ENCODE data around the gene ERC2.

ERC2 gene

GRCh38 chr3:56469141-56469540, 874 bp upstream of the ERC2 start:
- no peak overlapping the region for H3K4me3 ChIP-seq (ENCODE audit: low read length)
- H3K4me1 ChIP-seq (ENCODE audit: control insufficient read depth, insufficient read depth, low read length) = peaks cover 5% of the 10 kb centered on the region
- H3K4me2 ChIP-seq (ENCODE audit: low read length) = no peak overlapping the region
- H3K27me3 ChIP-seq (ENCODE audit: control insufficient read depth, insufficient read depth, low read length) = peaks cover 31% of the 10 kb centered on the region
- H3K36me3 ChIP-seq (ENCODE audit: insufficient read depth, low read length) = no peaks in the 10 kb centered on the region
- H3K9me3 ChIP-seq (replicated peaks; ENCODE audit: low read length) = no peaks in the 10 kb centered on the region
- no peak overlapping the region for H3K9ac ChIP-seq (ENCODE audit: low read depth, low read length)

- peaks cover 5% of the 10 kb centered on the region for H3K4me1 ChIP-seq (ENCODE audit: control insufficient read depth, insufficient read depth, low read length)
- no peak overlapping the region for H3K9ac ChIP-seq (ENCODE audit: low read depth, low read length)
- no peaks in the 10 kb centered on the region for H3K9me3 ChIP-seq (replicated peaks; ENCODE audit: low read length)
- peak overlapping the region; percentile 85 for H3K4me2 ChIP-seq (ENCODE audit: low read length)
- peaks cover 28% of the 10 kb centered on the region for H3K27me3 ChIP-seq (ENCODE audit: control insufficient read depth, insufficient read depth, low read length)
- peak overlapping the region; percentile 68 for H3K4me3 ChIP-seq (ENCODE audit: low read length)
- no peaks in the 10 kb centered on the region for H3K36me3 ChIP-seq (ENCODE audit: insufficient read depth, low read length)
Observed at GRCh38 chr3:56467801-56468183, 475 bp downstream of the ERC2 start.

GRCh38 chr3:56467108-56467507, 1.2 kb downstream of the ERC2 start:
- Histone ChIP-seq H3K36me3 (ENCODE audit: insufficient read depth, low read length) (no peaks in the 10 kb centered on the region), H3K9me3 (replicated peaks; ENCODE audit: low read length) (no peaks in the 10 kb centered on the region), H3K4me1 (ENCODE audit: control insufficient read depth, insufficient read depth, low read length) (peaks cover 5% of the 10 kb centered on the region), H3K4me3 (ENCODE audit: low read length) (peak overlapping the region; percentile 68), H3K27me3 (ENCODE audit: control insufficient read depth, insufficient read depth, low read length) (peaks cover 28% of the 10 kb centered on the region), H3K4me2 (ENCODE audit: low read length) (peak overlapping the region; percentile 85), H3K9ac (ENCODE audit: low read depth, low read length) (no peak overlapping the region)

- H3K9me3 ChIP-seq (replicated peaks; ENCODE audit: low read length) = no peaks in the 10 kb centered on the region
- no peak overlapping the region for H3K4me2 ChIP-seq (ENCODE audit: low read length)
- no peak overlapping the region for H3K9ac ChIP-seq (ENCODE audit: low read depth, low read length)
- H3K4me3 ChIP-seq (ENCODE audit: low read length) = no peak overlapping the region
- H3K4me1 ChIP-seq (ENCODE audit: control insufficient read depth, insufficient read depth, low read length) = no peaks in the 10 kb centered on the region
- H3K27me3 ChIP-seq (ENCODE audit: control insufficient read depth, insufficient read depth, low read length) = peaks cover 2% of the 10 kb centered on the region
- no peaks in the 10 kb centered on the region for H3K36me3 ChIP-seq (ENCODE audit: insufficient read depth, low read length)
Observed at GRCh38 chr3:56459719-56460118, 8.5 kb downstream of the ERC2 start.

- no peaks in the 10 kb centered on the region for H3K36me3 ChIP-seq (ENCODE audit: insufficient read depth, low read length)
- no peak overlapping the region for H3K4me3 ChIP-seq (ENCODE audit: low read length)
- H3K27me3 ChIP-seq (ENCODE audit: control insufficient read depth, insufficient read depth, low read length) = peaks cover 2% of the 10 kb centered on the region
- no peaks in the 10 kb centered on the region for H3K4me1 ChIP-seq (ENCODE audit: control insufficient read depth, insufficient read depth, low read length)
- no peak overlapping the region for H3K9ac ChIP-seq (ENCODE audit: low read depth, low read length)
- H3K9me3 ChIP-seq (replicated peaks; ENCODE audit: low read length) = no peaks in the 10 kb centered on the region
- no peak overlapping the region for H3K4me2 ChIP-seq (ENCODE audit: low read length)
Observed at GRCh38 chr3:56459104-56459496, 9.2 kb downstream of the ERC2 start.

GRCh38 chr3:56458496-56459103, 9.7 kb downstream of the ERC2 start:
- Histone ChIP-seq H3K4me3 (ENCODE audit: low read length) (no peak overlapping the region), H3K9me3 (replicated peaks; ENCODE audit: low read length) (no peaks in the 10 kb centered on the region), H3K4me1 (ENCODE audit: control insufficient read depth, insufficient read depth, low read length) (no peaks in the 10 kb centered on the region), H3K9ac (ENCODE audit: low read depth, low read length) (no peak overlapping the region), H3K4me2 (ENCODE audit: low read length) (no peak overlapping the region), H3K27me3 (ENCODE audit: control insufficient read depth, insufficient read depth, low read length) (peaks cover 2% of the 10 kb centered on the region), H3K36me3 (ENCODE audit: insufficient read depth, low read length) (no peaks in the 10 kb centered on the region)

GRCh38 chr3:56456117-56456516, 12.2 kb downstream of the ERC2 start:
- Histone ChIP-seq H3K9me3 (replicated peaks; ENCODE audit: low read length) (no peaks in the 10 kb centered on the region), H3K9ac (ENCODE audit: low read depth, low read length) (no peak overlapping the region), H3K4me1 (ENCODE audit: control insufficient read depth, insufficient read depth, low read length) (no peaks in the 10 kb centered on the region), H3K36me3 (ENCODE audit: insufficient read depth, low read length) (no peaks in the 10 kb centered on the region), H3K4me3 (ENCODE audit: low read length) (no peak overlapping the region), H3K27me3 (ENCODE audit: control insufficient read depth, insufficient read depth, low read length) (peaks cover under 1% of the 10 kb centered on the region), H3K4me2 (ENCODE audit: low read length) (no peak overlapping the region)

GRCh38 chr3:56453011-56453410, 15.3 kb downstream of the ERC2 start:
- Histone ChIP-seq H3K4me1 (ENCODE audit: control insufficient read depth, insufficient read depth, low read length) (no peaks in the 10 kb centered on the region), H3K4me3 (ENCODE audit: low read length) (no peak overlapping the region), H3K36me3 (ENCODE audit: insufficient read depth, low read length) (no peaks in the 10 kb centered on the region), H3K27me3 (ENCODE audit: control insufficient read depth, insufficient read depth, low read length) (no peaks in the 10 kb centered on the region), H3K9ac (ENCODE audit: low read depth, low read length) (no peak overlapping the region), H3K9me3 (replicated peaks; ENCODE audit: low read length) (no peaks in the 10 kb centered on the region), H3K4me2 (ENCODE audit: low read length) (no peak overlapping the region)

GRCh38 chr3:56452085-56452484, 16.2 kb downstream of the ERC2 start:
- Histone ChIP-seq H3K4me2 (ENCODE audit: low read length) (no peak overlapping the region), H3K27me3 (ENCODE audit: control insufficient read depth, insufficient read depth, low read length) (no peaks in the 10 kb centered on the region), H3K36me3 (ENCODE audit: insufficient read depth, low read length) (no peaks in the 10 kb centered on the region), H3K4me3 (ENCODE audit: low read length) (no peak overlapping the region), H3K4me1 (ENCODE audit: control insufficient read depth, insufficient read depth, low read length) (no peaks in the 10 kb centered on the region), H3K9me3 (replicated peaks; ENCODE audit: low read length) (no peaks in the 10 kb centered on the region), H3K9ac (ENCODE audit: low read depth, low read length) (no peak overlapping the region)

- Histone ChIP-seq H3K4me1 (ENCODE audit: control insufficient read depth, insufficient read depth, low read length) (no peaks in the 10 kb centered on the region), H3K4me2 (ENCODE audit: low read length) (no peak overlapping the region), H3K4me3 (ENCODE audit: low read length) (no peak overlapping the region), H3K36me3 (ENCODE audit: insufficient read depth, low read length) (no peaks in the 10 kb centered on the region), H3K27me3 (ENCODE audit: control insufficient read depth, insufficient read depth, low read length) (no peaks in the 10 kb centered on the region), H3K9me3 (replicated peaks; ENCODE audit: low read length) (no peaks in the 10 kb centered on the region), H3K9ac (ENCODE audit: low read depth, low read length) (no peak overlapping the region)
Observed at GRCh38 chr3:56443372-56443771, 24.9 kb downstream of the ERC2 start.

- H3K4me1 ChIP-seq (ENCODE audit: control insufficient read depth, insufficient read depth, low read length) = no peaks in the 10 kb centered on the region
- no peak overlapping the region for H3K9ac ChIP-seq (ENCODE audit: low read depth, low read length)
- H3K27me3 ChIP-seq (ENCODE audit: control insufficient read depth, insufficient read depth, low read length) = no peaks in the 10 kb centered on the region
- H3K9me3 ChIP-seq (replicated peaks; ENCODE audit: low read length) = no peaks in the 10 kb centered on the region
- no peak overlapping the region for H3K4me2 ChIP-seq (ENCODE audit: low read length)
- H3K36me3 ChIP-seq (ENCODE audit: insufficient read depth, low read length) = no peaks in the 10 kb centered on the region
- no peak overlapping the region for H3K4me3 ChIP-seq (ENCODE audit: low read length)
Observed at GRCh38 chr3:56428667-56429066, 39.6 kb downstream of the ERC2 start.

GRCh38 chr3:56424885-56425284, 43.4 kb downstream of the ERC2 start:
- H3K9ac ChIP-seq (ENCODE audit: low read depth, low read length) = no peak overlapping the region
- H3K4me2 ChIP-seq (ENCODE audit: low read length) = no peak overlapping the region
- H3K4me3 ChIP-seq (ENCODE audit: low read length) = no peak overlapping the region
- no peaks in the 10 kb centered on the region for H3K4me1 ChIP-seq (ENCODE audit: control insufficient read depth, insufficient read depth, low read length)
- no peaks in the 10 kb centered on the region for H3K27me3 ChIP-seq (ENCODE audit: control insufficient read depth, insufficient read depth, low read length)
- no peaks in the 10 kb centered on the region for H3K9me3 ChIP-seq (replicated peaks; ENCODE audit: low read length)
- no peaks in the 10 kb centered on the region for H3K36me3 ChIP-seq (ENCODE audit: insufficient read depth, low read length)
